Right renal cortex interstitium (tissue), 3 donors: ENCODE results near the gene CYP1A1. TPM values are rescaled to one million over a fixed set of nuclear protein-coding genes. Genes with fewer than 3 reads are reported as not detected.
A peak's percentile ranks its signal among the peaks of the same experiment; 100 is the strongest.

Experiments used
- DNase-seq, 3 donors: peaks; one replicate each; pipeline ENCODE4 v3.0.0-alpha.2; 2013; ENCODE audit warnings: low read depth in 3 of 3, low spot score in 2 of 3
- polyA plus RNA-seq, 3 donors: library from polyadenylated mRNA; unstranded; fragments of 120-200 nt; gene quantifications; one replicate each; pipeline ENCODE4 v1.2.1, GENCODE V29; 2013; ENCODE audit not compliant: insufficient read length in 3 of 3

The CYP1A1 gene
- polyA plus RNA-seq, 3 donors: 0.07 TPM; not detected in 1

DNA sequence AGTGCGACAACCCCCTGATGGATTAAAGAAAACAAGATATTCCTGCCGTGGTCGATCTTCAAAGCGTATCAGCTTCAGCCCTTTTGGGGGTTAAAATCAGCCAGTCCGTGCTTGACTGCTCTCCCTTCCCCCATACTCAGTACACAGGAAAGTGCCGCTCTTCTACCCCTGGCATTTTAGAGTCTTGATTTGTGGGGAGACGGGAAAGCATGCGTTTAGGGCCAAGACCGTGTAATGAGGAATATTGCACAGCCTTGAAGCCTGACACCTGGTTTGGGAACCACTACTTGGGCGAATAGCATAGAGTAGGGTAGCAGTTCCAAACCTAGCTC lies 29.0 kb downstream of the CYP1A1 start:
- DNase-seq: no peak

DNA sequence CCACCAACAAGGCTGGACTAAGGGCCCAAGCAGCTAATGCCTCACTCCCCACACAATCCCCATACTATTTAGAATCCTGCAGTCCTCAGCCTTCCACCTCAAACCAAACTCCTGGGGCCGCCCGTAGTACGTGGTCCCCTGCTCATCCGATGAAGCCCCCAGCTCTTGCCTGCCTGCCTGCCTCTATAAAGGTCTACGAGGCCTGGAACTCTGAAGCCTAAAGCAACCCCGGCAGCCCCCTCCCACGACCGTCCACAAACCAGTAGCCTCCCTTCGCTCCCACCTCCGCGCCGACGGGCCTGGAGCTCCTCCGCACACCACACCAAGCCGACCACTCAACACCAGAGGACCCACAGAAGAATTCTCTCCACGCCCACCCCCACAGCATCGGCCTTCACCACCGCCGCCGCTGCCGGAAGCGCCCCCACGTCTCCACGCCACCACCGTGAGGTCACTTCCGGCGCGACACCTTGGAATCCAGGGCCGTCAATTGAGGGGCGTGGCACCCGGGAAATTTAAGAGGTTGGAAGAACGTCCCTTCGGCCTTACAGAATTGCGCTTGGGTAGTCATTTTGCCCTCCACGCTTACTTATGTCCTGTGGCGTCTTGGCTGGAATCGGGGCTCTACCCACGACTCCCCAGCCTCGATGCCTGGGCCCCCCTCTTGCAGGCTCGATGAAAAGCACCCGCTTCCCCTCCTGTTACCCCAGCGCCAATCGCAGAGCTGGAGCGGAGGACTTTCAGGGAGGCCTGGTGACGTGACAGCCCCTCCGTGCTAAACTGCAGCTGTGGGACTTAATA lies 29.5 kb downstream of the CYP1A1 start, which contains the start of gene EDC3:
EDC3 (minus strand) TSS at position 428 of the 801 bp plus-strand sequence. CDS start 20,900 bp downstream, outside the sequence.
- DNase-seq: peak; percentile 82 to 90 (median 84)

DNA sequence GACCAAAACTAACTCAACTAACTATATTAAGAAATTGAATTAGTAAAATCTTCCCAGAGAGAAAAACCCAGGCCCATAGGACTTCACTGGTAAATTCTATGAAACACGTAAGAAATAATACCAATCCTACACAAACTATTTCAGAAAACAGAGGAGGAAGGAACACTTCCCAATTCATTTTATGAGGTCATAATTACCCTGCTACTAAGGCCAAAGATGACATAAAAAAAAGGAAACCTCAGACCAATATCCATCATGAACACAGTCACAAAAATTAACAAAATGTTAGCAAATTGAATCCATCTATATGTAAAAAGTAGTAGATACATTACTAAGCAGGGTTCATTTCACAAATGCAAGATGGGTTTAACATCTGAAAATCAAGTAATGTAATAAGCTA lies 33.0 kb downstream of the CYP1A1 start:
- no peak for DNase-seq

DNA sequence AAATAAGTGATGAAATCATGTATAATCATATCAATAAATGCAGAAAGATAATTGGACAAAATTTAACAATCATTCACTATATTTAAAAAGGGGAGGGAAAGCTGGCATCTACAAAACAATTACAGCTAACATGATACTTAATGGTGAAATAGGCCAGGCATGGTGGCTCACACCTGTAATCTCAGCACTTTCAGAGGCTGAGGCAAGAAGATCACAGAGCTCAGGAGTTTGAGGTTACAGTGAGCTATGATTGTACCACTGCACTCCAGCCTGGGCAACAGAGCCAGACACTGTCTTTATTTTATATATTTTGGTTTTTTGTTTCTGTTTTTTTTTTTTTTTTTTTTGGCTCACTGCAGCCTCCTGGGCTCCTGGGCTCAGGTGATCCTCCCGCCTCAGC lies 41.6 kb downstream of the CYP1A1 start:
- no peak for DNase-seq

DNA sequence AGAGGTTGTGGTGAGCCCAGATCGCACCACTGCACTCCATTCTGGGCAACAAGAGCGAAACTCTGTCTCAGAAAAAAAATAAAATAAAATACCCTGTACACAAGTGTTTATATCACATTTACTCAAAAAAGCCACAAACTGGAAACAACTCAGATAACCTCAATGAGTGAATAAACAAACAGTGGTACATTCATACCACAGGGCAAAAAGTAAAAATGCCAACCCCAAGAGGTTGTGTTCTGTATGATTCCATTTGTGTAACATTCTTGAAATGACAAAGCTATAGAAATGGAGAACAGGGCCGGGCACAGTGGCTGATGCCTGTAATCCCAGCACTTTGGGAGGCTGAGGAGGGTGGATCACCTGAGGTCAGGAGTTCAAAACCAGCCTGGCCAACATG lies 42.4 kb downstream of the CYP1A1 start:
- no peak for DNase-seq

DNA sequence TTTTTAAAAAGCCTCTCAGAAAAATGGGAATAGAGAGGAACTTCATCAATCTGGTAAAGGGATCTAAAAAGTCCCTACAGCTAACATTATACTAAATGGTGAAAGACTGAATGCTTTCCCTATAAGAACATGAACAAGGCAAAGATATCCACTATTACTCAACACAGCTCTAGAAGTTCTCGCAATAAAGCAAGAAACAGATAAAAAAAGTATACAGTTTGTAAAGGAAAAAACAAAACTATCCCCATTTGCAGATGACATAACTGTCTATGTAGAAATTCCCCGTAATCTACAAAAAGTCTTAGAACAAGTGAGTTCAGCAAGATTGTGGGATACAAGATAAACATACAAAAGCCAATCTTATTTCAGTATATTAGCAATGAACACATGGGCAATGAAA lies 44.9 kb downstream of the CYP1A1 start:
- no peak for DNase-seq

DNA sequence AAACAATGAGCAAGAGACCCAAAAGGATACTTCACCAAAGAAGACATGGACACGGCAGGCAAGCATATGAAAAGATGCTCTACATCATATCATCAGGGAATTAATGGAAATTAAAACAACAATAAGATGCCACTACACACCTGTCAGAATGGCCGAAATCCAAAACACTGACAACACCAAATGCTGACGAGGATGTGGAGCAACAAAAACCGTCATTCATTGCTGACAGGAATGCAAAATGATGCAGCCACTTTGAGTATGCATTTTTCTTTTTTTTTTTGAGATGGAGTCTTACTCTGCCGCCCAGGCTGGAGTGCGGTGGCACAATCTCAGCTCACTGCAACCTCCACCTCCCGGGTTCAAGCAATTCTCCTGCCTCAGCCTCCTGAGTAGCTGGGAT lies 48.5 kb downstream of the CYP1A1 start:
- no peak for DNase-seq

DNA sequence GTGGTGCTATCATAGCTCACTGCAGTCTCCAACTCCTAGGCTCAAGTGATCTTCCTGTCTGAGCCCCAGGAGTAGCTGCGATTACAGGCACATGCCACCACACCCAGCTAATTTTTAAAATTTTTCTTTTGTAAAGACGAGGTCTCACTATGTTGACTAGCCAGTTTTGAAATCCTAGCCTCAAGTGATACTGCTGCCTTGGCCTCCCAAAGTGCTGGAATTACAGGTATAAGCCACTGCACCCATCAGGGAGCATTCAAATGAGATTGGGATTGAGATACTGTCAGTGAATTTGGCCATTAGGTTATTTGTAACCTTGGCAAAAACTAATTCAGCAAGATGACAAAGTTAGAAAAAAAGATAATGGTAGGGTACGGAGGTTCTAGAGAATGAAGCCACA lies 51.2 kb downstream of the CYP1A1 start:
- DNase-seq: no peak

DNA sequence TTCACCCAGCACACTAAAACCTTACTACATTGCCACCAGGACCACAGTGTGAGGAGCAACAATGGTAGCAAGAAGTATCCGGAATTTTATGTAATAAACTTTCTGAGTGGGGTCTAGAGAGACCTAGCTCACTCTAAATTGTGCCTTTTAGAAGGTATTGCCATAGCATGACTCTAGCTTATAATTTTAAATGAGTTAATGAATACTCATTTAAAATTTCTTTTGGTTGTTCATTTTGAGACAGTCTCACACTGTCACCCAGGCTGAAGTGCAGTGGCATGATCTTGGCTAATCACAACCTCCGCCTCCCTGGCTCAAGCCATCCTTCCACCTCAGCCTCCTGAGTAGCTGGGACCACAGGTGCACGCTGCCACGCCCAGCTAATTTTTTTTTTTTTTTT lies 55.7 kb downstream of the CYP1A1 start:
- DNase-seq: no peak

Other genes starting within 250 kb of the CYP1A1 start
- gene ARID3B, start 184.3 kb downstream of the CYP1A1 start, polyA plus RNA-seq: 10 to 100 TPM; 11.4 to 12.1 (median 11.5) TPM
- gene CLK3, start 109.7 kb downstream of the CYP1A1 start, polyA plus RNA-seq: 10 to 100 TPM; 62.5 to 73.9 (median 65.6) TPM
- 10 to 100 TPM; 38.6 to 43.2 (median 41.9) TPM for gene EDC3, start 29.5 kb downstream of the CYP1A1 start, polyA plus RNA-seq
- gene CYP1A2, start 23.3 kb upstream of the CYP1A1 start, polyA plus RNA-seq: under 1 TPM; 0.10 to 0.18 (median 0.11) TPM
- gene CSK, start 56.6 kb upstream of the CYP1A1 start, polyA plus RNA-seq: 10 to 100 TPM; 37.6 to 54.0 (median 39.3) TPM
- gene LMAN1L, start 87.3 kb upstream of the CYP1A1 start, polyA plus RNA-seq: not detected
- gene CPLX3, start 101.1 kb upstream of the CYP1A1 start, polyA plus RNA-seq: not detected
- gene ULK3, start 117.6 kb upstream of the CYP1A1 start, polyA plus RNA-seq: 10 to 100 TPM; 26.0 to 32.9 (median 31.5) TPM
- gene SCAMP2, start 147.8 kb upstream of the CYP1A1 start, polyA plus RNA-seq: 10 to 100 TPM; 63.1 to 75.9 (median 69.4) TPM
- gene MPI, start 164.5 kb upstream of the CYP1A1 start, polyA plus RNA-seq: 10 to 100 TPM; 60.4 to 68.7 (median 67.0) TPM
- 10 to 100 TPM; 51.6 to 58.1 (median 55.9) TPM for gene FAM219B, start 181.3 kb upstream of the CYP1A1 start, polyA plus RNA-seq
- gene COX5A, start 212.5 kb upstream of the CYP1A1 start, polyA plus RNA-seq: 100 to 1,000 TPM; 214 to 217 (median 215) TPM
- gene RPP25, start 231.2 kb upstream of the CYP1A1 start, polyA plus RNA-seq: 1 to 10 TPM; 2.0 to 2.5 (median 2.1) TPM